SK-N-SH treated with all-trans-retinoic acid at 6 μM for 48 hours (cell line): ENCODE data around the gene CDK7.
A peak's percentile ranks its signal among the peaks of the same experiment; 100 is the strongest.

ENCODE experiments used
- ATAC-seq: fragments of 200-7000 bp; cut with Tn5 transposase; 3 replicates; pipeline ENCODE4 v1.9.1; 2020; ENCODE audit warnings: mild to moderate bottlenecking, moderate library complexity
- ARNTL ChIP-seq: fragments of 450-650 bp; formaldehyde crosslinking; IDR thresholded peaks from 2 replicates; pipeline ENCODE4 v1.5.0; 2020; ENCODE audit warnings: low read depth, mild to moderate bottlenecking, moderate library complexity, borderline replicate concordance
- BACH2 ChIP-seq: fragments of 250-450 bp; sonication (Bioruptor Pico); IDR thresholded peaks from 2 replicates; pipeline ENCODE4 v1.9.0; 2021; ENCODE audit warnings: mild to moderate bottlenecking, borderline replicate concordance
- CSDC2 ChIP-seq: fragments of 250-450 bp; sonication (Bioruptor Pico); IDR thresholded peaks from 2 replicates; pipeline ENCODE4 v1.5.0; 2020; ENCODE audit warnings: mild to moderate bottlenecking, moderate library complexity
- CSRNP3 ChIP-seq: fragments of 250-450 bp; sonication (Bioruptor Pico); IDR thresholded peaks from 2 replicates; pipeline ENCODE4 v1.5.1; 2021; ENCODE audit warnings: mild to moderate bottlenecking, moderate library complexity
- ESRRG ChIP-seq: fragments of 250-450 bp; sonication (Bioruptor Pico); IDR thresholded peaks from 2 replicates; pipeline ENCODE4 v1.6.1; 2021; ENCODE audit warnings: mild to moderate bottlenecking
- GLIS3 ChIP-seq: fragments of 250-450 bp; sonication (Bioruptor Pico); IDR thresholded peaks from 2 replicates; pipeline ENCODE4 v1.5.0; 2020; ENCODE audit warnings: mild to moderate bottlenecking, moderate library complexity
- ISL1 ChIP-seq: fragments of 250-450 bp; sonication (Bioruptor Pico); IDR thresholded peaks from 2 replicates; pipeline ENCODE4 v2.1.2; 2022; ENCODE audit warnings: mild to moderate bottlenecking, moderate library complexity
- OSR1 ChIP-seq: fragments of 250-450 bp; sonication (Bioruptor Pico); IDR thresholded peaks from 2 replicates; pipeline ENCODE4 v1.8.0; 2022; ENCODE audit warnings: moderate library complexity, mild to moderate bottlenecking, inconsistent platforms
- PATZ1 ChIP-seq: fragments of 250-450 bp; sonication (Bioruptor Pico); IDR thresholded peaks from 2 replicates; pipeline ENCODE4 v1.8.0; 2020; ENCODE audit warnings: mild to moderate bottlenecking, moderate library complexity, borderline replicate concordance
- PPARA ChIP-seq: fragments of 250-450 bp; sonication (Bioruptor Pico); IDR thresholded peaks from 2 replicates; pipeline ENCODE4 v1.5.0; 2020; ENCODE audit warnings: mild to moderate bottlenecking, borderline replicate concordance
- RARB ChIP-seq: fragments of 250-450 bp; sonication (Bioruptor Pico); IDR thresholded peaks from 2 replicates; pipeline ENCODE4 v1.8.0; 2021; ENCODE audit warnings: mild to moderate bottlenecking, moderate library complexity
- SNAI2 ChIP-seq: fragments of 250-450 bp; sonication (Bioruptor Pico); IDR thresholded peaks from 2 replicates; pipeline ENCODE4 v1.5.0; 2020; ENCODE audit warnings: mild to moderate bottlenecking, moderate library complexity
- TCF4 ChIP-seq: fragments of 250-450 bp; sonication (Bioruptor Pico); IDR thresholded peaks from 2 replicates; pipeline ENCODE4 v1.8.0; 2021; ENCODE audit warnings: mild to moderate bottlenecking, moderate library complexity, borderline replicate concordance
- TOX ChIP-seq: fragments of 250-450 bp; sonication (Bioruptor Pico); IDR thresholded peaks from 2 replicates; pipeline ENCODE4 v1.8.0; 2021; ENCODE audit warnings: mild to moderate bottlenecking, moderate library complexity, borderline replicate concordance
- TSHZ2 ChIP-seq: fragments of 250-450 bp; sonication (Bioruptor Pico); IDR thresholded peaks from 2 replicates; pipeline ENCODE4 v1.5.0; 2020; ENCODE audit warnings: mild to moderate bottlenecking, moderate library complexity
- ZC3H10 ChIP-seq: fragments of 250-450 bp; sonication (Bioruptor Pico); IDR thresholded peaks from 2 replicates; pipeline ENCODE4 v1.5.1; 2021; ENCODE audit warnings: mild to moderate bottlenecking, moderate library complexity
- ZFP3 ChIP-seq: fragments of 250-450 bp; sonication (Bioruptor Pico); IDR thresholded peaks from 2 replicates; pipeline ENCODE4 v1.5.0; 2020; ENCODE audit warnings: mild to moderate bottlenecking, moderate library complexity
- ZFP30 ChIP-seq: fragments of 450-650 bp; formaldehyde crosslinking; IDR thresholded peaks from 2 replicates; pipeline ENCODE4 v1.5.0; 2022; ENCODE audit warnings: mild to moderate bottlenecking, moderate library complexity
- ZNF565 ChIP-seq: fragments of 450-650 bp; formaldehyde crosslinking; conservative IDR thresholded peaks from 2 replicates; pipeline ENCODE4 v1.5.0; 2020; ENCODE audit warnings: low read depth, mild to moderate bottlenecking, moderate library complexity
- ZNF70 ChIP-seq: fragments of 450-650 bp; formaldehyde crosslinking; IDR thresholded peaks from 2 replicates; pipeline ENCODE4 v1.5.0; 2020; ENCODE audit warnings: mild to moderate bottlenecking, moderate library complexity
- ZNF8 ChIP-seq: fragments of 450-650 bp; formaldehyde crosslinking; IDR thresholded peaks from 2 replicates; pipeline ENCODE4 v1.5.0; 2020; ENCODE audit warnings: mild to moderate bottlenecking, moderate library complexity

The CDK7 gene

GRCh38 chr5:69189162-69190086 lies 45.3 kb upstream of the CDK7 start, which contains the start of gene CENPH:
Gene CENPH (plus strand): TSS chr5:69189583. CDS start chr5:69189635, 52 bp downstream.
- peak; percentile 83 for TF ChIP-seq ZFP3
- TF ChIP-seq ZNF70, result peak; percentile 89
- TF ChIP-seq ZNF8 (CRISPR knock-in tag), result no peak
- ATAC-seq, result peak; percentile 92

DNA sequence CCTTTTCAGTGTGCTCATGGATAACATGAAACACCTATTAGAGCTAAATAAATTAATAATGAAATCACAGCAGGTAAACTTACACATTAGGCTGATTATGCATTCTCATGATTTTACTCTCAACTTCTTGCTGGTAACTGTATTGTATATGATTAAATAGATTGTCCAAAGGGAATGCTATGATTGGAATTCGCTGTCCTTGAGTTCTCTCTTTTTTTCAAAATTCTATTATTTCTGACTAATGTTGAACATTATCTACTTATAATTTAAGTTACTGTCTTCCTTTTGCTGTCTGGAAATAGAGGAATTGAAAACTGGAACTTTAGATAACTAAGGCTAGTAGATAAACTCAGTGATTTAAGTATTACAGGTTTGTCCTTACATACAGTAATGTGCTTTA lies 32.2 kb upstream of the CDK7 start:
- TF ChIP-seq CSDC2 (CRISPR knock-in tag), result no peak
- TF ChIP-seq TSHZ2 (CRISPR knock-in tag), result no peak
- TF ChIP-seq TOX (CRISPR knock-in tag), result no peak
- TF ChIP-seq ZNF565 (CRISPR knock-in tag), result no peak
- TF ChIP-seq ESRRG (CRISPR knock-in tag), result no peak
- TF ChIP-seq ISL1, result peak; percentile 76
- peak; percentile 61 for ATAC-seq

- no peak for TF ChIP-seq CSRNP3 (CRISPR knock-in tag)
- no peak for TF ChIP-seq ZFP30
- TF ChIP-seq ZFP3, result no peak
- no peak for TF ChIP-seq ZNF8 (CRISPR knock-in tag)
- TF ChIP-seq ISL1, result peak; percentile 33; the same call in 1 of the 2 replicates
- no peak for ATAC-seq
Observed at GRCh38 chr5:69206528-69207190, 28.0 kb upstream of the CDK7 start.

DNA sequence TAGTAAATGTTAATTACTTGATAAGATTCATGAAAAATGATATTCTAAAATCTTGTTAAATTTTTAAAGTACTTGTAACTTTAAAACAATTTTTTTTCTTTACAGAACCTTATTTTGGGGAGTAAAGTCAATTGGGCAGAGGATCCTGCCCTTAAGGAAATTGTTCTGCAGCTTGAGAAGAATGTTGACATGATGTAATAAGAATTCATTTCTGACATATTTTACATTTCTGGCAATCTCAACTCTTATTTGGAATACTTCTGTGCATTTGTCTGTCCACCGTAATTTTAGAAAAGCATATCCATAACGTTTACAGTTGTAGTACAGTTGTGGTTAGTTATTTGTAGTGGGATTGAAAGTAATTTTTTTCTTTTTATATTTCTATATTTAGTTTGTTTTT lies 25.1 kb upstream of the CDK7 start:
- ATAC-seq, result peak; percentile 20; the same call in 1 of the 3 replicates
- no peak for TF ChIP-seq PPARA (CRISPR knock-in tag)
- TF ChIP-seq ISL1, result peak; percentile 31; the same call in 1 of the 2 replicates
- TF ChIP-seq, all 23 proteins: peak for 1

- no peak for ATAC-seq
- TF ChIP-seq RARB (CRISPR knock-in tag) (no peak), PPARA (CRISPR knock-in tag) (no peak), BACH2 (CRISPR knock-in tag) (no peak), GLIS3 (CRISPR knock-in tag) (no peak), PATZ1 (no peak), ZFP30 (no peak), OSR1 (CRISPR knock-in tag) (no peak), ZNF70 (no peak), TCF4 (CRISPR knock-in tag) (no peak), ZC3H10 (CRISPR knock-in tag) (no peak), CSDC2 (CRISPR knock-in tag) (no peak), ZNF565 (CRISPR knock-in tag) (no peak), ARNTL (CRISPR knock-in tag) (no peak), CSRNP3 (CRISPR knock-in tag) (no peak), TSHZ2 (CRISPR knock-in tag) (no peak), SNAI2 (CRISPR knock-in tag) (no peak)
Observed at GRCh38 chr5:69211200-69211599, 23.5 kb upstream of the CDK7 start.
